DMS114 treated with DMSO at 0.1 percent for 48 hours (cell line): Measurements from ENCODE around the gene LDLRAD2.
"Not testable (repeated sequence)": the region's sequence is repeated elsewhere in the genome, so short reads cannot be mapped to it uniquely, and the experiment has no call there.

Experiments used
- DNase-seq: peaks from one replicate; lab custom pipeline; 2025; ENCODE audit not compliant: unreplicated experiment; lab: John Stamatoyannopoulos, UW

LDLRAD2 gene

DNA sequence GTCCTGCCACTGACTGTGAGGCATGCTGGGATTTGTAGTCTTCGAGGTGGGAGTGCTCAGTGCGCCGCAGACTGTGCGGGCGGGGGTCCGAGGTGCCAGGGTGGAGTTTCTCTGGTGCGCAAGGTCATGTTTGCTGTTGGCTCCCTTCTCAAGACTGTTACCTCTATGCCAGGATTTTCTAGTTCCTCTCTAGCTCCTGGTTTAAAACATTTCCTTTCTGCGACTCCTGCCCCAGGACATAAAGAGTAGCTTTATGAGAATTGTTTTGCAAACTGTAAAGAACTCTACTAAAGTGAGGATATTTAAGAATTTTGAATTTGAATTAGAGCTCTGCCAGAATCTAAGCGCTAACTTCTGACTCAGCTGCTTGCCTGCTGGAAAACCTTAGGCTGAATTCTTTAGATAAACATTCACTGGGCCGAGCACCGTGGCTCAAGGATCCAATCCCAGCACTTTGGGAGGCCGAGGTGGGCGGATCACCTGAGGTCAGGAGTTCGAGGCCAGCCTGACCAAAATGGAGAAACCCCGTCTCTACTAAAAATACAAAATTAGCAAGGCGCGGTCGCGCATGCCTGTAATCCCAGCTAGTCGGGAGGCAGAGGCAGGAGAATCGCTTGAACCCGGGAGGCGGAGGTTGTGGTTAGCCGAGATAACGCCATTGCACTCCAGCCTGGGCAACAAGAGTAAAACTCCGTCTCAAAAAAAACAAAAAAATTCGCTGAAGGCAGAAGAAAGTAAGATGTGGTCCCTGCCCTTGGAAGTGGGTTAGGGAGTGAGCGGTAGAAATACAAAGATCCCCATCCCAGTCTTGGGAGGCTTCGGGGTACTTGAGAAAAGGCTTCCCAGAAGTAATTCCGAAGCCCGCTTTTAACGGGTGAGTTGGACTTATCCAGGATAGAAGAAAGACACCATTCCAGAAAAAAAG lies 28.1 kb upstream of the LDLRAD2 start:
- no peak for DNase-seq

- not testable (repeated sequence) for DNase-seq
Observed at GRCh38 chr1:21785764-21786163, 26.3 kb upstream of the LDLRAD2 start.

- no peak for DNase-seq
Observed at GRCh38 chr1:21786640-21787039, 25.4 kb upstream of the LDLRAD2 start.

- no peak for DNase-seq
Observed at GRCh38 chr1:21793104-21793503, 19.0 kb upstream of the LDLRAD2 start.

DNA sequence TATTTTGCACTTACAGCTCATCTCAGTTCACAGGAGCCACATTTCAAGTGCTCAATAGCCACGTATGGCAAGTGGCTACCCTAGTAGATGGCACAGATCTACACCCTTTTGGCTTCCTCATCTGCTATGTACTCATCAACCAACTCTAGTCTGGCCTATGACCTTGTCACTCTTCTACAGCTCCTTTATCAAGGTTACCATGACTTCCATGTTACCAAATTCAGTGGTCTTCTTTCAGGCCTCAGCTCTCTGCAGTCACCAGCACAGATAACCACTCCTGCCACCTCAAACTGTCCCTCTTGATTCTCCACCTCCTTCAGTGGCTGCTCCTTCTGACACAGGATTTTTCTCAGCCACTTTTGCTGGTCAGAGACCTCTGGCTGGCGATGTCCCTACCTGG lies 17.4 kb upstream of the LDLRAD2 start:
- no peak for DNase-seq

GRCh38 chr1:21795075-21795474 lies 17.0 kb upstream of the LDLRAD2 start:
- DNase-seq, result no peak

- no peak for DNase-seq
Observed at GRCh38 chr1:21799730-21800129, 12.3 kb upstream of the LDLRAD2 start.

DNA sequence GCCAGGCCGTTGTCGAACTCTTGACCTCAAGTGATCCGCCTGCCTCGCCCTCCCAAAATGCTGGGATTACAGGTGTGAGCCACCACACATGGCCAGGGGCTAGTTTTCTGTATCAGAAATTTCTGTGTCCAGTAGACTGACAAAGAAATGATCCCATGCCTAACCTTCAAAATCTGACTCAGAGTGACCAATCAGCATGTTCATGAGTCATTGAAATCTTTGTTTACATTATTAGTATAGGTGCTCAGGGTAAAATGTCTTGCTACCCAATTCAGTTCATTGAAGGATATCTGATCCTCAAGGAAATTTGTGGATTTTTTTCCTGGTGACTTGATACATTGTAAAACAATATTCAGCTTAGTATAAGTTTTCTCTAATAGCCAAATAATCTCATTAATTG lies 11.0 kb upstream of the LDLRAD2 start:
- DNase-seq, result no peak

- DNase-seq, result no peak
Observed at GRCh38 chr1:21804536-21804935, 7.5 kb upstream of the LDLRAD2 start.

GRCh38 chr1:21813542-21813941 lies 1.5 kb downstream of the LDLRAD2 start:
- DNase-seq, result no peak

DNA sequence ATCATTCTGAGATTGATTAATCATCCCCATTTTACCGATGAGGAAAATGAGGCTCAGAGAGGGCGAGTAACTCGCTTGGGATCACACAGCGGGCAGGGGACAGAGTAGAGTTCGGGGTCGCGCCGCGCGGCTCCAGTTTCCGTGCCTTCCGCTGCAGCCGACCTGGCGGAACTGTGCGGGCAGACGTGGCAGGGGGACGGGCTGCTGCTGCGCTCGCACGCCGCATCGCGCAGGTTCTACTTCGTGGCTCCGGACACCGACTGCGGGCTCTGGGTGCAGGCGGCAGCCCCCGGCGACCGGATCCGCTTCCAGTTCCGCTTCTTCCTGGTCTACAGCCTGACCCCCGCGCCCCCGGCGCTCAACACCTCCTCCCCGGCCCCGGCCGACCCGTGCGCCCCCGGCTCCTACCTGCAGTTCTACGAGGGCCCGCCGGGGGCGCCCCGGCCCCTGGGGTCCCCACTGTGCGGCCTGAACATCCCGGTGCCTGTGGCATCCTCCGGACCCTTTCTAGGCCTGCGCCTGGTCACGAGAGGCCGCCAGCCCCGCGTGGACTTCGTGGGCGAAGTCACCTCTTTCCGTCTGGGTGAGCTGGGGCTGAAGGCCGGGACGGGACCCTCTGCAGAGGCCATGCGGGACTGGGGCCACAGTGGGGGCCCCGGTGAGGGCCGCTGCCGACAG lies 2.3 kb downstream of the LDLRAD2 start:
- no peak for DNase-seq

GRCh38 chr1:21814981-21815582 lies 3.0 kb downstream of the LDLRAD2 start:
- no peak for DNase-seq

- no peak for DNase-seq
Observed at GRCh38 chr1:21815724-21816321, 3.8 kb downstream of the LDLRAD2 start.

- DNase-seq, result no peak
Observed at GRCh38 chr1:21816602-21817302, 4.7 kb downstream of the LDLRAD2 start.

DNA sequence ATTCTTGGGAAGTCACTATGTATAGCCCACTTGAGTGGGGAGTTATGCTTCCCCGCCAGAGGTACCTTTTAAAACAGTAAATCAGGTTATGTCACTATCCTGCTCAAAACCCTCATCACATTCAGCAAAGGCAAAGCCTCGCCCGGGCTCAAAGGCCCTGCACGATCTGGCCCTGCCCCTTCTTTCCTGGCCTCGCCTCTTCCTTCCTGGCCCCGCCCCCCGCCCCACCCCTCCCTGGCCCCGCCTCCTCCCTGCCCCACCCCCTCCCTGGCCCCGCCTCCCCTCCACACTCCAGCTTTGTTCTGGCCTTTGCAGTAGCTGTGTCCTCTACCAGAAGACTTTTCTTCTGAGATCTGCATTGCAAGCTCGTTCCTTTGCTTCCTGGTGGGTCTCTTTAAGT lies 6.6 kb downstream of the LDLRAD2 start:
- DNase-seq, result no peak

GRCh38 chr1:21820597-21821232 lies 8.7 kb downstream of the LDLRAD2 start:
- DNase-seq, result no peak

DNA sequence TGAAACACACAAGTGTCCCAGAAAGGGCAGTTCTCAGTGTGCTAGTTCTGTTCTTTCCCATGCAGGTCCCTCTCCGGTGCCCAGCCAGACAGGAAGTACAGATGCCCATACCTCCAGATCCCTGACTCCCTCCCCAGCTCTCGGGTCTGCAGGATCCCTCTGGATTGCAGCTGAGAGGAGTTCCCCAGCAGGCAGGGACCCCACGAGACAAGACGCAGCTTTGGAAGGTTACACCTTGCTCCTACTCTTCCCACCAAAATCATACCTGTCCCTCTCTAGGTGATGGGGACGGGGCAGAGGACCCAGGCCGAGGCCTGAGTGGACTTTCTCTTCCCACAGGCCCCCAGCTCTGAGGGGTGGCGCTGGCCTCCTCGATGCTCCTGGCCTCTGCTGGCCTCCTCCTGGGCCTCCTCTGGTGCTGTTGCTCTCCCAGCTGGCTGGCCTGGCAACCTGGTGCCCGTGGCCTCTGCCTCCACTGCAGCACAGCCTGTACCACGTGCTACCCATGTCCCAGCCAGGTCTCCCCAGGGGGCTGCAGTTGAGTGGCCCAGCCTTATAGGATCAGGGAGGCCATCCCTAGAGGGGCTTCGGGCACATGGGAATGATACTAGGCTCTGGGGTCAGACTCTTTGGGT lies 9.4 kb downstream of the LDLRAD2 start:
- no peak for DNase-seq

DNA sequence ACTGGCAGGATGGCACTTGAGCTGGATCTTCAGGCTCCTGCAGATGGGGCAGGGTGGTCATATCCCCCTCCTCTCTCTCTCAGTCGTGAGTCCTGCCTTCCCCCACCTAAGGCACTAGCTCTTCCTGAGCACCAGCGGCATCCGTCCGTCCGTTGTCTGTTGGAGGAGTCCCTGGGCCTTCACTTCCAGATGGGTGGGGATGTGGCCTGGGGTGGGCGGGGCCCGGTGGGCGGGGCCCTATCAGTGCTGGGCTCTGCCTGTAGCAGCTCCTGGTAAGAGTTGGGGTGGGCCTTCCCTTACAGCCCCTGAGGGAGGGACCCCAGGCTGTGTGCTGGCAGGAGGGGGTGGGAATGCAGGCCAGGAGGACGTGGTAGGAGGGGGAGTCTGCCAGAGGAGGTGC lies 10.3 kb downstream of the LDLRAD2 start:
- no peak for DNase-seq

DNA sequence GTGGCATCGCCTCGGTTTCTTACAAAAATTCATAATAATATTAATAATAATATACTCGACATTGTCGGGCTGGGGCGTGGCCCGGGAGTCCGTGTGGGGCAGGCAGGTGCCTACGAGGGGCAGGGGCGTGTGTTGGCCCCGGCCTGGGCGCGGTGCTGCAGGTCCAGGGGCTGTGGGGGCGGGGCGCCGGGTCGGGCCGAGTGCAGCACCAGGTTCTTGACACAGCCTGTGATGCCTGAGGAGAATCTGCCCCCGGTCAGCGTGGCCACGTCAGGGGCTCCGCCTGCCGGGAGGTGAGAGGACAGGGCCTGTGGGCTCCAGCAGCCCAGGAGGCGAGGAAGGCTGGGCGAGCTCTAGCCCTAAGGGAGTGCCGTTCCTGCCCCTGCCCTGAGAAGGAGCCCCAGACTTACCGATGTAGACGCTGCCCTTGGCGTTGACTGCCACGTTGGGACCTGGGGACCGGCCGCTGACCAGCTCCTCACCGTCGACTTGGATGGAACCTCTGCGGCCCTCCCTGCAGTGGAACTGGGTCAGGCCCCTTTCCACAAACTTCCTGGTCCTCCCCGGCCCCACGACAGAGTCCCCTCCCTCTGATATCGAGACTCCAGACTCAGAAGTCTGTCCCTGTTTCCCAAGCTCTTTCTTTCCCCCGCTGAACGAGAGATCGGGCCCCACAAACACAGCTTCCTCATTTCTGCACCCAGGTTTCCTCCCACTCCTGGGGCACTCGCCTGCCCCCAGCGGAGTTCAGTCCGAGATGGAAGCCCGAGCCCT lies 11.3 kb downstream of the LDLRAD2 start:
- no peak for DNase-seq
